ENCODE measurements around the gene ABCA7. TPM values are rescaled to one million over a fixed set of nuclear protein-coding genes. Genes with fewer than 3 reads are reported as not detected.

Gene ABCA7
- total and polyA plus RNA-seq, 2 of the 8 experiments (the other 6 are each of a cell fraction or from before 2014, with no cell fraction given): 10.4 to 25.6 TPM

GRCh38 chr19:1003283-1003682 lies 36.6 kb upstream of the ABCA7 start:
- H3K18ac ChIP-seq (ENCODE audit: extremely low read depth, low read length): no peak overlapping the region
- H4K20me1 ChIP-seq (replicated peaks in 1 of 2; ENCODE audit: control insufficient read depth in 1 of 2, insufficient read depth in 2 of 2, low read length in 2 of 2): peaks cover 0 to 4% of the 10 kb centered on the region in 2 experiments
- H4K91ac ChIP-seq (replicated peaks; ENCODE audit: insufficient read length, low read length): no peak overlapping the region
- FAIRE-seq (no peak), DNase-seq (ENCODE audit: low read depth in 1 of 2, low spot score in 2 of 2) (no peak)
- H3K23me2 ChIP-seq (ENCODE audit: low read depth, low read length): peaks cover 2% of the 10 kb centered on the region; the same call in 1 of the 2 replicates
- H3K27me3 ChIP-seq (replicated peaks in 1 of 4; ENCODE audit: control insufficient read depth in 3 of 4, extremely low read depth in 1 of 4, insufficient read depth in 3 of 4, low read length in 3 of 4): peaks cover 6 to 30% (median 17%) of the 10 kb centered on the region in 4 experiments
- no peak overlapping the region for H2BK5ac ChIP-seq (ENCODE audit: low read depth, low read length)
- no peak overlapping the region for H3K14ac ChIP-seq (ENCODE audit: insufficient read length)
- no peak overlapping the region for H4K5ac ChIP-seq (ENCODE audit: insufficient read length, low read depth, low read length)
- H3K4me1 ChIP-seq (replicated peaks in 1 of 4; ENCODE audit: control insufficient read depth in 3 of 4, insufficient read depth in 4 of 4, low read length in 3 of 4): peaks cover 0 to 4% (median 1%) of the 10 kb centered on the region in 4 experiments; a peak in 3 of 7 replicates
- no peak overlapping the region for H2AFZ ChIP-seq (ENCODE audit: low read length)
- no peak overlapping the region for H2BK120ac ChIP-seq (replicated peaks; ENCODE audit: low read depth, low read length)
- no peak overlapping the region for H2BK20ac ChIP-seq (ENCODE audit: low read length)
- no peaks in the 10 kb centered on the region for H3K36me3 ChIP-seq (ENCODE audit: control insufficient read depth in 2 of 4, insufficient read depth in 4 of 4, low read length in 3 of 4)
- POLR2A ChIA-PET (ENCODE audit: partially characterized antibody): interaction anchor here (1.1 to 7.7 kb wide), 4 partner anchors 8 to 229 kb away, joined by 3 to 81 read pairs (median 4); partner anchors contain the start of gene WDR18
- CTCF ChIA-PET (ENCODE audit: partially characterized antibody): interaction anchor here (0.9 to 1.5 kb wide), 5 partner anchors 15 to 215 kb away, joined by 3 to 7 read pairs (median 4); no protein-coding TSS in a partner anchor
- H3K9me3 ChIP-seq (ENCODE audit: insufficient read depth in 2 of 2, low read depth in 1 of 2, low read length in 1 of 2): no peaks in the 10 kb centered on the region
- H3K79me1 ChIP-seq (ENCODE audit: low read depth, low read length): no peaks in the 10 kb centered on the region
- H3K23ac ChIP-seq (ENCODE audit: insufficient read length): no peak overlapping the region
- H4K8ac ChIP-seq (ENCODE audit: extremely low read depth, insufficient read depth, low read length): no peak overlapping the region
- H3K4me2 ChIP-seq (ENCODE audit: insufficient read depth in 1 of 2, low read depth in 2 of 2, low read length in 2 of 2): no peak overlapping the region
- H3K9ac ChIP-seq (replicated peaks in 1 of 4; ENCODE audit: extremely low read depth in 1 of 4, low read depth in 3 of 4, low read length in 3 of 4): no peak overlapping the region
- H2AK5ac ChIP-seq (ENCODE audit: low read depth, low read length): no peak overlapping the region
- no peak overlapping the region for H3K27ac ChIP-seq (ENCODE audit: low read depth, low read length)
- H2BK12ac ChIP-seq (ENCODE audit: low read depth, low read length): no peak overlapping the region
- no peaks in the 10 kb centered on the region for H3K79me2 ChIP-seq (ENCODE audit: control insufficient read depth in 1 of 2, insufficient read depth in 2 of 2, low read length in 2 of 2)
- no peak overlapping the region for H3K4ac ChIP-seq (replicated peaks; ENCODE audit: insufficient read length, low read depth, low read length)
- H3K56ac ChIP-seq (replicated peaks; ENCODE audit: insufficient read length, low read depth, low read length): no peak overlapping the region
- no peak overlapping the region for H3K4me3 ChIP-seq (ENCODE audit: extremely low read depth in 1 of 4, insufficient read depth in 2 of 4, low read depth in 3 of 4, low read length in 4 of 4)
- 97% methylated on average over 11 of the region's 37 CpGs; no CpG with 5 or more reads in 1 of the 2 experiments for WGBS, 2 experiments (ENCODE audit: extremely low coverage in 1 of 2, insufficient coverage in 1 of 2, insufficient read length in 1 of 2, insufficient replicate concordance in 2 of 2, low coverage in 1 of 2, low lambda C conversion rate in 2 of 2, missing lambda C conversion rate in 1 of 2)
- no peak overlapping the region for H2BK15ac ChIP-seq (ENCODE audit: low read length)
- no peak for TF ChIP-seq FOSL1 (IDR thresholded peaks at IDR 0.05; ENCODE audit: insufficient read depth, low read depth, low read length)
- TF ChIP-seq, protein P1, sequence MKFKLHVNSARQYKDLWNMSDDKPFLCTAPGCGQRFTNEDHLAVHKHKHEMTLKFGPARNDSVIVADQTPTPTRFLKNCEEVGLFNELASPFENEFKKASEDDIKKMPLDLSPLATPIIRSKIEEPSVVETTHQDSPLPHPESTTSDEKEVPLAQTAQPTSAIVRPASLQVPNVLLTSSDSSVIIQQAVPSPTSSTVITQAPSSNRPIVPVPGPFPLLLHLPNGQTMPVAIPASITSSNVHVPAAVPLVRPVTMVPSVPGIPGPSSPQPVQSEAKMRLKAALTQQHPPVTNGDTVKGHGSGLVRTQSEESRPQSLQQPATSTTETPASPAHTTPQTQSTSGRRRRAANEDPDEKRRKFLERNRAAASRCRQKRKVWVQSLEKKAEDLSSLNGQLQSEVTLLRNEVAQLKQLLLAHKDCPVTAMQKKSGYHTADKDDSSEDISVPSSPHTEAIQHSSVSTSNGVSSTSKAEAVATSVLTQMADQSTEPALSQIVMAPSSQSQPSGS (IDR thresholded peaks at IDR 0.05; ENCODE audit: low read length): no peak
- no peak for TF ChIP-seq RXRA (IDR thresholded peaks at IDR 0.05; ENCODE audit: insufficient read depth, low read depth, low read length)
- no peak for TF ChIP-seq RFX5 (IDR thresholded peaks at IDR 0.05; ENCODE audit: borderline replicate concordance, low read depth, low read length)
- TF ChIP-seq CHD1 (IDR thresholded peaks at IDR 0.05; ENCODE audit: low read depth, low read length): no peak
- TF ChIP-seq MAFK (IDR thresholded peaks at IDR 0.05; ENCODE audit: low read depth, low read length): no peak
- no peak for TF ChIP-seq KDM4A (IDR thresholded peaks at IDR 0.05; ENCODE audit: low read depth, low read length, severe bottlenecking)
- TF ChIP-seq JUND (IDR thresholded peaks at IDR 0.05; ENCODE audit: low read length): no peak
- TF ChIP-seq TBP (IDR thresholded peaks at IDR 0.05; ENCODE audit: low read depth, low read length): no peak
- no peak for TF ChIP-seq CTCF (IDR thresholded peaks at IDR 0.05; ENCODE audit: control extremely low read depth in 1 of 3, insufficient read depth in 1 of 3, low read depth in 1 of 3, low read length in 3 of 3)
